Heart left ventricle (tissue), 13 donors: ENCODE measurements around the gene ERLEC1.
"Not testable (repeated sequence)": the region's sequence is repeated elsewhere in the genome, so short reads cannot be mapped to it uniquely, and the experiment has no call there.

Experiments used
- POLR2A ChIP-seq, 2 donors: fragments of 450-650 bp; IDR thresholded peaks; one replicate each; pipeline ENCODE4 v1.6.1; 2017; ENCODE audit warnings: antibody characterized with exemption in 2 of 2, mild to moderate bottlenecking in 2 of 2, moderate library complexity in 2 of 2
- TF ChIP-seq, protein P1 (sequence below), 12 donors: fragments of 200-600 bp; sonication (generic) in 4 of 12; IDR thresholded peaks; one replicate each; pipeline versions ENCODE4 v1.5.0 to v1.8.0; 2018 to 2022; ENCODE audit warnings: antibody characterized with exemption in 12 of 12, mild to moderate bottlenecking in 5 of 12
- donor health status: ischemic (EF 13 %, LVEDD 7.1; RV severe dilation, severe dysfunction).
- donor health status: DM: no; HTN: yes; CAD: no.
- donor health status: DM: no; HTN: no; CAD: no.
- donor health status: ischemic (EF 25% LVEDD 6.9; RV normal size, moderate dysfunction).
- donor health status: ischemic (EF 25% LVEDD 5.7; RV mildly dilated, moderate dysfunction).
- donor health status: ischemic (EF 35%, LVEDD 5.7; RV mildly dilated, moderate dysfunction).
- donor health status: nonischemic (EF 11% LVEDD 7.7; RV severe dilation, severe dysfunction).
- donor health status: DM: yes; HTN: yes; CAD: no.
- donor health status: PGD.
- donor health status: ischemic (EF 29% LVEDD 5.4; RV normal size, mild dysfunction).
- donor health status: nonischemic (EF 23%, LVEDD 6.1; RV moderate dilation, normal function).

DNA sequence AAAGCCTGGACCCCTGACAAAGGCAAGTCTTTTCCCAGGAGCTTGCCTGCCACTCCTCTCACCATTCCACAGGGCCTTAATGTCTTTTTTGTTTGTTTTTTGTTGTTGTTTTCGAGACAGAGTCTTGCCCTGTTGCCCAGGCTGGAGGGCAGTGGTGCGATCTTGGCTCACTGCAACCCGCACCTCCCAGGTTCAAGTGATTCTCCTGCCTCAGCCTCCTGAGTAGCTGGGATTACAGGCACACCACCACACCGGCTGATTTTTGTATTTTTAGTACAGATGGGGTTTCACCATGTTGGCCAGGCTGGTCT, 43.1 kb downstream of the ERLEC1 start:
- TF ChIP-seq POLR2A (IDR thresholded peaks at IDR 0.05): not testable (repeated sequence)
- TF ChIP-seq, protein P1, sequence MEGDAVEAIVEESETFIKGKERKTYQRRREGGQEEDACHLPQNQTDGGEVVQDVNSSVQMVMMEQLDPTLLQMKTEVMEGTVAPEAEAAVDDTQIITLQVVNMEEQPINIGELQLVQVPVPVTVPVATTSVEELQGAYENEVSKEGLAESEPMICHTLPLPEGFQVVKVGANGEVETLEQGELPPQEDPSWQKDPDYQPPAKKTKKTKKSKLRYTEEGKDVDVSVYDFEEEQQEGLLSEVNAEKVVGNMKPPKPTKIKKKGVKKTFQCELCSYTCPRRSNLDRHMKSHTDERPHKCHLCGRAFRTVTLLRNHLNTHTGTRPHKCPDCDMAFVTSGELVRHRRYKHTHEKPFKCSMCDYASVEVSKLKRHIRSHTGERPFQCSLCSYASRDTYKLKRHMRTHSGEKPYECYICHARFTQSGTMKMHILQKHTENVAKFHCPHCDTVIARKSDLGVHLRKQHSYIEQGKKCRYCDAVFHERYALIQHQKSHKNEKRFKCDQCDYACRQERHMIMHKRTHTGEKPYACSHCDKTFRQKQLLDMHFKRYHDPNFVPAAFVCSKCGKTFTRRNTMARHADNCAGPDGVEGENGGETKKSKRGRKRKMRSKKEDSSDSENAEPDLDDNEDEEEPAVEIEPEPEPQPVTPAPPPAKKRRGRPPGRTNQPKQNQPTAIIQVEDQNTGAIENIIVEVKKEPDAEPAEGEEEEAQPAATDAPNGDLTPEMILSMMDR (IDR thresholded peaks at IDR 0.05): not testable (repeated sequence)
